ENCODE measurements around the gene HMGCR.

GRCh38 chr5:75349663-75350062 is 12.6 kb downstream of the HMGCR start:
- no peak for TF ChIP-seq EP300 (IDR thresholded peaks at IDR 0.05)
- TF ChIP-seq CTCF (IDR thresholded peaks at IDR 0.05) = no peak
